Lower lobe of right lung (tissue), 2 donors: ENCODE data around the gene TEX36. TPM values are rescaled to one million over a fixed set of nuclear protein-coding genes. Genes with fewer than 3 reads are reported as not detected.

Experiments
- ATAC-seq, 2 donors: fragments of 200-7000 bp; cut with Tn5 transposase; one replicate each; pipeline ENCODE4 v1.9.1; 2020 to 2022; ENCODE audit warnings: mild to moderate bottlenecking in 2 of 2, moderate library complexity in 2 of 2
- DNase-seq: peaks from one replicate; pipeline ENCODE4 v3.0.0-alpha.2; 2020
- H3K27ac ChIP-seq: fragments of 200-600 bp; one replicate; pipeline ENCODE4 v1.8.0; 2022
- H3K27me3 ChIP-seq: fragments of 200-600 bp; one replicate; pipeline ENCODE4 v1.8.0; 2022; ENCODE audit warnings: low read depth
- H3K36me3 ChIP-seq: fragments of 200-600 bp; one replicate; pipeline ENCODE4 v1.8.0; 2022; ENCODE audit warnings: mild to moderate bottlenecking
- H3K4me1 ChIP-seq: fragments of 200-600 bp; one replicate; pipeline ENCODE4 v1.8.0; 2022
- H3K4me3 ChIP-seq: fragments of 200-600 bp; one replicate; pipeline ENCODE4 v1.8.0; 2022; ENCODE audit warnings: mild to moderate bottlenecking
- H3K9me3 ChIP-seq: fragments of 200-600 bp; one replicate; pipeline ENCODE4 v1.8.0; 2022
- CTCF ChIP-seq: fragments of 200-600 bp; IDR thresholded peaks from one replicate; pipeline ENCODE4 v1.8.0; 2022; ENCODE audit warnings: antibody characterized with exemption, mild to moderate bottlenecking
- intact Hi-C: fragments of 100-400 bp; cut with DNase I; formaldehyde crosslinking; loops from one replicate; pipeline ENCODE4 v1.11.0; 2022
- total RNA-seq: library from RNA; stranded (reverse); fragmentation: NEBNext Ultra II Directional; extraction: Animal tissue kit (Norgen Biotek cat#: 25700); gene quantifications from one replicate; pipeline ENCODE4 v1.2.1, GENCODE V29; 2021
- donor health status: DM: no; HTN: yes; CAD: no; lungs with severe emphysema.

Gene TEX36
- total RNA-seq, 1 donor from 2014 or later = not detected

GRCh38 chr10:125694883-125695282 lies 11.9 kb upstream of the TEX36 start:
- no peaks in the 10 kb centered on the region for H3K27me3 ChIP-seq
- intact Hi-C loops = no loop called here
- no peaks in the 10 kb centered on the region for H3K4me1 ChIP-seq
- no peak for TF ChIP-seq CTCF
- H3K9me3 ChIP-seq = no peaks in the 10 kb centered on the region
- no peaks in the 10 kb centered on the region for H3K36me3 ChIP-seq
- no peak overlapping the region for H3K27ac ChIP-seq
- H3K4me3 ChIP-seq = no peak overlapping the region
- ATAC-seq (peak; percentile 48 to 60), DNase-seq (no peak)

GRCh38 chr10:125693524-125693847 lies 10.5 kb upstream of the TEX36 start:
- Histone ChIP-seq H3K4me1 (no peaks in the 10 kb centered on the region), H3K27ac (no peak overlapping the region), H3K9me3 (no peaks in the 10 kb centered on the region), H3K4me3 (no peak overlapping the region), H3K27me3 (no peaks in the 10 kb centered on the region), H3K36me3 (no peaks in the 10 kb centered on the region)
- intact Hi-C loops = no loop called here
- ATAC-seq (no peak), DNase-seq (no peak)
- no peak for TF ChIP-seq CTCF

GRCh38 chr10:125692601-125693523 lies 9.9 kb upstream of the TEX36 start:
- no peak for DNase-seq
- ATAC-seq = no peak
- Histone ChIP-seq H3K27ac (peak overlapping the region; percentile 8), H3K4me3 (no peak overlapping the region), H3K4me1 (no peaks in the 10 kb centered on the region), H3K9me3 (no peaks in the 10 kb centered on the region), H3K36me3 (no peaks in the 10 kb centered on the region), H3K27me3 (no peaks in the 10 kb centered on the region)
- intact Hi-C loops = no loop called here
- TF ChIP-seq CTCF = no peak

- no peaks in the 10 kb centered on the region for H3K27me3 ChIP-seq
- TF ChIP-seq CTCF = no peak
- no peaks in the 10 kb centered on the region for H3K4me1 ChIP-seq
- H3K36me3 ChIP-seq = no peaks in the 10 kb centered on the region
- H3K27ac ChIP-seq = peak overlapping the region; percentile 8
- DNase-seq = no peak
- ATAC-seq = no peak
- intact Hi-C loops = no loop called here
- H3K9me3 ChIP-seq = no peaks in the 10 kb centered on the region
- no peak overlapping the region for H3K4me3 ChIP-seq
Observed at GRCh38 chr10:125692196-125692595, 9.2 kb upstream of the TEX36 start.

GRCh38 chr10:125691160-125691981 lies 8.4 kb upstream of the TEX36 start:
- no peak for TF ChIP-seq CTCF
- no peaks in the 10 kb centered on the region for H3K4me1 ChIP-seq
- ATAC-seq (no peak), DNase-seq (no peak)
- H3K4me3 ChIP-seq = no peak overlapping the region
- H3K27ac ChIP-seq = no peak overlapping the region
- no peaks in the 10 kb centered on the region for H3K9me3 ChIP-seq
- intact Hi-C loops = no loop called here
- no peaks in the 10 kb centered on the region for H3K36me3 ChIP-seq
- no peaks in the 10 kb centered on the region for H3K27me3 ChIP-seq
